ENCODE data around the gene AGAP2.
"Not testable (repeated sequence)": the region's sequence is repeated elsewhere in the genome, so short reads cannot be mapped to it uniquely, and the experiment has no call there.

Gene AGAP2

DNA sequence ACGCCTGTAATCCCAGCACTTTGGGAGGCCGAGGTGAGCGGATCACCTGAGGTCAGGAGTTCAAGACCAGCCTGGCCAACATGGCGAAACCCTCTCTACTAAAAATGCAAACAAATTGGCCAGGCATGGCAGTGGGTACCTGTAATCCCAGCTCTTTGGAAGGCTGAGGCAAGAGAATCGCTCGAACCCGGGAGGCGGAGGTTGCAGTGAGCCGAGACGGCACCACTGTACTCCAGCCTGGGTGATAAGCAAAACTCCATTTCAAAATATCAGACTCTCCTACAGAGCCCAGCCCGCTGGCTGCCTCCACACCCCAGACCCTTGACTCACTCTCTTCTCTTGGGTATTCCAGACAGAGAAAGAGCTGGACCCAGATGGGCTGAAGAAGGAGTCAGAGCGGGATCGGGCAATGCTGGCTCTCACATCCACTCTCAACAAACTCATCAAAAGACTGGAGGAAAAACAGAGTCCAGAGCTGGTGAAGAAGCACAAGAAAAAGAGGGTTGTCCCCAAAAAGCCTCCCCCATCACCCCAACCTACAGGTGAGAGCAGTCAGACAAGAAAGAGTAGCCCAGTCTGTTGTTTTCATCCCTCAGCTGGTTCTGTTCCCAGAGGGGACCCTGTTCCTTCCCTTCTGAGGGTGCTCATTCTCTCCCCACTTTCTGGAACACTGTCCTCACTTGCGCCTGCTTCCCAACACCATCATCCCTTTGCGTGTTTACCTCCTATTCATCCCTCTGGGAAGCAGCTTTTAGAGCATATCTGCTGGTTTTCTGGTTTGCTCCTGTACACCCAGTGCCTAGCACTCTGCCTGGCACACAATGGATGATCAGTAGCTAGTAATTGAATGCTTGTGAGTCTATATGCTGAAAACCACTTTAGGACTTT lies 19.7 kb downstream of the AGAP2 start:
- H3K36me3 ChIP-seq (ENCODE audit: control insufficient read depth in 5 of 5, insufficient read depth in 5 of 5, low read length in 5 of 5), result peaks cover 8 to 75% (median 69%) of the 10 kb centered on the region in 5 donors
- H3K4me1 ChIP-seq (ENCODE audit: control insufficient read depth in 5 of 5, insufficient read depth in 5 of 5, low read length in 5 of 5), result no peaks in the 10 kb centered on the region
- no peak overlapping the region for H3K9ac ChIP-seq (ENCODE audit: low read length in 5 of 5)
- H3K27me3 ChIP-seq (ENCODE audit: control insufficient read depth in 5 of 5, insufficient read depth in 4 of 5, low read length in 5 of 5), result no peaks in the 10 kb centered on the region
- no peak overlapping the region for H3K4me3 ChIP-seq (ENCODE audit: low read depth in 1 of 5, low read length in 5 of 5)
- no peak overlapping the region for H3K27ac ChIP-seq (ENCODE audit: low read depth, low read length)
- no peaks in the 10 kb centered on the region for H3K9me3 ChIP-seq (ENCODE audit: control insufficient read depth in 5 of 5, low read length in 5 of 5)

DNA sequence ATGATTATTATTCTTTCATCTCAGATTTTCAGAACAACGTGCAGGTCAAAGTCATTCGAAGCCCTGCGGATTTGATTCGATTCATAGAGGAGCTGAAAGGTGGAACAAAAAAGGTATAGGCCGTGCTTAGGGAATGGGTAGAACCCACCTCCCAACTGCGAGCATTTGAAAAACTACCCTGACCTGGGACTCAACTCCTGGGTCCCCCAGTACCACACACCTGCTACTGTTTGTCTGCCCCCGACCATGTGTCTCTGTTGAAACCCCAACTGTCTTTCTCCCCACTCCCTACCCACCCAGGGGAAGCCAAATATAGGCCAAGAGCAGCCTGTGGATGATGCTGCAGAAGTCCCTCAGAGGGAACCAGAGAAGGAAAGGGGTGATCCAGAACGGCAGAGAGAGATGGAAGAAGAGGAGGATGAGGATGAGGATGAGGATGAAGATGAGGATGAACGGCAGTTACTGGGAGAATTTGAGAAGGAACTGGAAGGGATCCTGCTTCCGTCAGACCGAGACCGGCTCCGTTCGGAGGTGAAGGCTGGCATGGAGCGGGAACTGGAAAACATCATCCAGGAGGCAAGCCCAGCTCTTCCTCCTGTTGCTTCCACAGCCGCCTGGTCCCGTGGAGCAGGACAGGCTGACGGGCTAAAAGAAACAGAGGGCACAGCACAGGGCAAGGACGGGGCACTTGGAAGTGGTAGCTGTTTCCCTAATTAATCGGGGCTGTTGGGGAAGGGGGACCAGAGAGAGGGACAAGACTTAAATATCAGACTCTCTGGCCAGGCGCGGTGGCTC lies 20.5 kb downstream of the AGAP2 start:
- no peak overlapping the region for H3K9ac ChIP-seq (ENCODE audit: low read length in 5 of 5)
- H3K27ac ChIP-seq (ENCODE audit: low read depth, low read length), result no peak overlapping the region
- no peaks in the 10 kb centered on the region for H3K27me3 ChIP-seq (ENCODE audit: control insufficient read depth in 5 of 5, insufficient read depth in 4 of 5, low read length in 5 of 5)
- no peaks in the 10 kb centered on the region for H3K9me3 ChIP-seq (ENCODE audit: control insufficient read depth in 5 of 5, low read length in 5 of 5)
- H3K4me1 ChIP-seq (ENCODE audit: control insufficient read depth in 5 of 5, insufficient read depth in 5 of 5, low read length in 5 of 5), result no peaks in the 10 kb centered on the region
- no peak overlapping the region for H3K4me3 ChIP-seq (ENCODE audit: low read depth in 1 of 5, low read length in 5 of 5)
- peaks cover 8 to 75% (median 69%) of the 10 kb centered on the region in 5 donors for H3K36me3 ChIP-seq (ENCODE audit: control insufficient read depth in 5 of 5, insufficient read depth in 5 of 5, low read length in 5 of 5)

DNA sequence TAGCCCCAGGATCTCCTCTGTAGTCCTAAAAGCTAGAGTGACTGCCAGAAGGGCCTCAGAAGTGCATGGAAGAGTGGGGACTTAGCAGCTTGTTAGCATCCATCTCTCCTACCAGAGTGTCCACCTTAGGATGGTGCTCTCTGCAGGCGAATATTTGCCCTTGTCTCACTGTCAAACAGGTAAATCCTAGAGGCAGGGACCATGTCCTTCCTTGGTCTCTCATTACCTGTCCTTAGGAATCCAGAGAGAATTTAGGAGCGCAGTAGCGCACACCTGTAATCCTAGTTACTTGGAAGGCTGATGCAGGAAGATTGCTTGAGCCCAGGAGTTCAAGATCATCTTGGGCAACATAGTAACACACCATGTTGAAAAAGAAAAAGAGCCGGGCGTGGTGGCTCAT lies 21.4 kb downstream of the AGAP2 start:
- H3K27ac ChIP-seq (ENCODE audit: low read depth, low read length), result no peak overlapping the region
- H3K36me3 ChIP-seq (ENCODE audit: control insufficient read depth in 5 of 5, insufficient read depth in 5 of 5, low read length in 5 of 5), result peaks cover 8 to 79% (median 71%) of the 10 kb centered on the region in 5 donors
- no peak overlapping the region for H3K4me3 ChIP-seq (ENCODE audit: low read depth in 1 of 5, low read length in 5 of 5)
- H3K27me3 ChIP-seq (ENCODE audit: control insufficient read depth in 5 of 5, insufficient read depth in 4 of 5, low read length in 5 of 5), result no peaks in the 10 kb centered on the region
- H3K4me1 ChIP-seq (ENCODE audit: control insufficient read depth in 5 of 5, insufficient read depth in 5 of 5, low read length in 5 of 5), result no peaks in the 10 kb centered on the region
- no peaks in the 10 kb centered on the region for H3K9me3 ChIP-seq (ENCODE audit: control insufficient read depth in 5 of 5, low read length in 5 of 5)
- H3K9ac ChIP-seq (ENCODE audit: low read length in 5 of 5), result no peak overlapping the region

DNA sequence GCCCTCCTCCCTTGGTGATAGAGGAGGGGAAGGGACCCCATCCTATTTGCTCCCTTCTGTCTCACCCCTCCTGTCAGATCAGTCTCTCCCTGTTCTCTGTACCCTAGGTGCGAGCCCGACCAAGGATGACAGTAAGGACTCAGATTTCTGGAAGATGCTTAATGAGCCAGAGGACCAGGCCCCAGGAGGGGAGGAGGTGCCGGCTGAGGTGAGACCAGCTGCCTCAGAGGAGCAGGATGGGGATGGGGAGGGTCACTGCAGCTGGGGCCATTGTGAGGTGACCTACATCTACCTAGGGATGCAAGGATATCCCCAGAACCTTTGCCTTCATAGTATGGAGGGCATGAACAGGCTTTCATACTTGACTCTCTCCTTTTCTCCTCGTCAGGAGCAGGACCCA lies 22.2 kb downstream of the AGAP2 start:
- Histone ChIP-seq H3K4me3 (ENCODE audit: low read depth in 1 of 5, low read length in 5 of 5) (no peak overlapping the region), H3K9ac (ENCODE audit: low read length in 5 of 5) (no peak overlapping the region), H3K27ac (ENCODE audit: low read depth, low read length) (no peak overlapping the region), H3K9me3 (ENCODE audit: control insufficient read depth in 5 of 5, low read length in 5 of 5) (no peaks in the 10 kb centered on the region), H3K27me3 (ENCODE audit: control insufficient read depth in 5 of 5, insufficient read depth in 4 of 5, low read length in 5 of 5) (no peaks in the 10 kb centered on the region), H3K4me1 (ENCODE audit: control insufficient read depth in 5 of 5, insufficient read depth in 5 of 5, low read length in 5 of 5) (no peaks in the 10 kb centered on the region), H3K36me3 (ENCODE audit: control insufficient read depth in 5 of 5, insufficient read depth in 5 of 5, low read length in 5 of 5) (peaks cover 8 to 73% (median 66%) of the 10 kb centered on the region in 5 donors)

DNA sequence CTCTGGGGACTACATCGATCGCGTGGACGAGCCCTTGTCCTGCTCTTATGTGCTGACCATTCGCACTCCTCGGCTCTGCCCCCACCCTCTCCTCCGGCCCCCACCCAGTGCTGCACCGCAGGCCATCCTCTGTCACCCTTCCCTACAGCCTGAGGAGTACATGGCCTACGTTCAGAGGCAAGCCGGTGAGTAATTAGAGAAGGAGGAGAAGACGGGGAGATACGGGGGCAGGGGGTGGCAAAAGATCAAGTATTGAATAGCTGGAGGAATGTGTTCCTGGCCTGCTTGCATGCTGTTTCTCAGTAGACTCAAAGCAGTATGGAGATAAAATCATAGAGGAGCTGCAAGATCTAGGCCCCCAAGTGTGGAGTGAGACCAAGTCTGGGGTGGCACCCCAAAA lies 22.8 kb downstream of the AGAP2 start:
- H3K4me3 ChIP-seq (ENCODE audit: low read depth in 1 of 5, low read length in 5 of 5), result no peak overlapping the region
- no peak overlapping the region for H3K27ac ChIP-seq (ENCODE audit: low read depth, low read length)
- no peaks in the 10 kb centered on the region for H3K27me3 ChIP-seq (ENCODE audit: control insufficient read depth in 5 of 5, insufficient read depth in 4 of 5, low read length in 5 of 5)
- no peaks in the 10 kb centered on the region for H3K9me3 ChIP-seq (ENCODE audit: control insufficient read depth in 5 of 5, low read length in 5 of 5)
- no peak overlapping the region for H3K9ac ChIP-seq (ENCODE audit: low read length in 5 of 5)
- peaks cover 8 to 68% (median 61%) of the 10 kb centered on the region in 5 donors for H3K36me3 ChIP-seq (ENCODE audit: control insufficient read depth in 5 of 5, insufficient read depth in 5 of 5, low read length in 5 of 5)
- no peaks in the 10 kb centered on the region for H3K4me1 ChIP-seq (ENCODE audit: control insufficient read depth in 5 of 5, insufficient read depth in 5 of 5, low read length in 5 of 5)

DNA sequence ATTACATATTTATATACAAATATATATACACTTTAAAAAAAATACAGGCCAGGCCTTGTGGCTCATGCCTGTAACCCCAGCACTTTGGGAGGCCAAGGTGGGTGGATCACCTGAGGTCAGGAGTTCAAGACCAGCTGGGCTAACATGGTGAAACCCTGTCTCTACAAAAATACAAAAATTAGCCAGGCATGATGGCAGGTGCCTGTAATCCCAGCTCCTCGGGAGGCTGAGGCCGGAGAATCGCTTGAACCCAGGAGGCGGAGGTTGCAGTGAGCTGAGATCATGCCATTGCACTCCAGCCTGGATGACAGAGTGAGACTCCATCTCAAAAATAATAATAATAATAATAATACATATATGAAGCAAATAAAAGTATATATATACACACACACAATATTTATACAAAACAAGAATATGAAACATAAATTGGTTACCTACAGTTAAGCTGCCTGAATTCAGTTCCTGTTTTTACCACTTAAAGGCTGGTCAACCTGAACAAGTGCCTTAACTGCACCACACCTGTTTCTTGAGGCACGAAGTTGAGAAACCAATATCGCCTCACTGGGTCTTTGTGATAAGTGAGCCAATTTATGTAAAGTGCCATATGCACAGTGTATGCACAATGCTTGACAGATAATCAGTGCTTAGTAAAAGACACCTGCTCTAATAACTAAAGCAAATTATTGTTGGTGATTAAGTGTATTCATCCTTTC lies 23.4 kb downstream of the AGAP2 start:
- peaks cover 8 to 62% (median 55%) of the 10 kb centered on the region in 5 donors for H3K36me3 ChIP-seq (ENCODE audit: control insufficient read depth in 5 of 5, insufficient read depth in 5 of 5, low read length in 5 of 5)
- H3K9ac ChIP-seq (ENCODE audit: low read length in 5 of 5); H3K27me3 ChIP-seq (ENCODE audit: control insufficient read depth in 5 of 5, insufficient read depth in 4 of 5, low read length in 5 of 5); H3K4me3 ChIP-seq (ENCODE audit: low read depth in 1 of 5, low read length in 5 of 5); H3K9me3 ChIP-seq (ENCODE audit: control insufficient read depth in 5 of 5, low read length in 5 of 5); H3K27ac ChIP-seq (ENCODE audit: low read depth, low read length); H3K4me1 ChIP-seq (ENCODE audit: control insufficient read depth in 5 of 5, insufficient read depth in 5 of 5, low read length in 5 of 5): not testable (repeated sequence)

DNA sequence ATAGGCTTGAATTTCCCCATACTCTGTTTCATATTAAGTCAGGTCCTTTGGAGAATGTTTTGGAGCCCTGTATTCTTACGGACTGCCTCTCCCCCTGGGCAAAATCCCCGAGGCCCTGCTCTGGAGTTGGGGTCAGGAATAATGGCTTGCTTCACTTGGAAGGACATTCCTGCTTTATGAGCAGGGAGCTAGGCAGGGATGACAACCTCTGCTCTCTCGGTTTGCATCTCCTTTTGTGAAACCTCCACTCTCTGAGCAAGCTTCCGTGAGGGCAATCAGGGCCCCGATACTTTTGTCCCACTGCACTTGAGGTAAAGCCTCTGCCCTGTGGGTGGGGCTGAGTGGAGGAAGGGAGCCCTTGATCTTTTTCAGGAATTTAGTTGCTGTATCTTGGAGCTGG lies 25.3 kb downstream of the AGAP2 start:
- H3K4me3 ChIP-seq (ENCODE audit: low read depth in 1 of 5, low read length in 5 of 5), result no peak overlapping the region
- no peak overlapping the region for H3K9ac ChIP-seq (ENCODE audit: low read length in 5 of 5)
- H3K4me1 ChIP-seq (ENCODE audit: control insufficient read depth in 5 of 5, insufficient read depth in 5 of 5, low read length in 5 of 5), result no peaks in the 10 kb centered on the region
- no peaks in the 10 kb centered on the region for H3K9me3 ChIP-seq (ENCODE audit: control insufficient read depth in 5 of 5, low read length in 5 of 5)
- H3K36me3 ChIP-seq (ENCODE audit: control insufficient read depth in 5 of 5, insufficient read depth in 5 of 5, low read length in 5 of 5), result peaks cover 12 to 49% (median 35%) of the 10 kb centered on the region in 5 donors
- no peak overlapping the region for H3K27ac ChIP-seq (ENCODE audit: low read depth, low read length)
- H3K27me3 ChIP-seq (ENCODE audit: control insufficient read depth in 5 of 5, insufficient read depth in 4 of 5, low read length in 5 of 5), result no peaks in the 10 kb centered on the region

DNA sequence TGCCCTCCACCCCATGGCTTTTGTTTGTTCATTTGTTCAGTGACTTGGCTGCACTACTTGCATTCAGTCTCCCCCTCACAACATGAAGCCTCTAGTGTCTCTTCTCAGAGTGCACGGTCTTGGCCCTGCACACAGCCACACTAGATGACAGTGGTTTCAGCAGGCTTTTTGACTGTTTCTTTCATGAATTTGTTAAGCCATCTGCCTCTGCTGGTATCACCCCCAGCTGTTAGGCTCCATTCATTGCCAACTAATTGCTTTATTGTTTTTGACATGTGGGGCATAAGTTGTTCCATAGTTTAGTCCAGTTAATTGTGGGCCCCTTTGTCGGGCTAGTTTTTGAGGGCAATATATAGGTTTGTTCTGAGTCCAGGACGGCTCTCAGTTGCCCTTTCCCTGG lies 25.8 kb downstream of the AGAP2 start:
- H3K4me3 ChIP-seq (ENCODE audit: low read depth in 1 of 5, low read length in 5 of 5), result no peak overlapping the region
- H3K9me3 ChIP-seq (ENCODE audit: control insufficient read depth in 5 of 5, low read length in 5 of 5), result no peaks in the 10 kb centered on the region
- H3K36me3 ChIP-seq (ENCODE audit: control insufficient read depth in 5 of 5, insufficient read depth in 5 of 5, low read length in 5 of 5), result peaks cover 12 to 46% (median 30%) of the 10 kb centered on the region in 5 donors
- no peaks in the 10 kb centered on the region for H3K4me1 ChIP-seq (ENCODE audit: control insufficient read depth in 5 of 5, insufficient read depth in 5 of 5, low read length in 5 of 5)
- no peak overlapping the region for H3K27ac ChIP-seq (ENCODE audit: low read depth, low read length)
- no peak overlapping the region for H3K9ac ChIP-seq (ENCODE audit: low read length in 5 of 5)
- no peaks in the 10 kb centered on the region for H3K27me3 ChIP-seq (ENCODE audit: control insufficient read depth in 5 of 5, insufficient read depth in 4 of 5, low read length in 5 of 5)

DNA sequence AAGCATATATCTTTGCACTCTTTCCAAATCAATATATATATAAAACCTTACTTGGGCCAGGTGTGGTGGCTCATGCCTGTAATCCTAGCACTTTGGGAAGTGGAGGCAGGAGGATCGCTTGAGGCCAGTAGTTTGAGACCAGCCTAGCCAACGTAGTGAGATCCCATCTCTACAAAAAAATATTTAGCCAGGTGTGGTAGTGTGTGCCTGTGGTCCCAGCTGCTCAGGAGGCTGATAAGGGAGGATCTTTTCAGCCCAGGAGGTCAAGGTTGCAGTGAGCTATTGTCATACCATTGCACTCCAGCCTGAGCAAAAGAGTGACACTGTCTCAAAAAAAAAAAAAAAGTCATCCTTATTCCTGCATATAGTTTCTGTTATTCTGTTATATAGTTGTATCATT lies 30.2 kb downstream of the AGAP2 start:
- H3K4me1 ChIP-seq (ENCODE audit: control insufficient read depth in 5 of 5, insufficient read depth in 5 of 5, low read length in 5 of 5), result no peaks in the 10 kb centered on the region
- no peaks in the 10 kb centered on the region for H3K27me3 ChIP-seq (ENCODE audit: control insufficient read depth in 5 of 5, insufficient read depth in 4 of 5, low read length in 5 of 5)
- peaks cover 15 to 28% (median 25%) of the 10 kb centered on the region in 5 donors for H3K36me3 ChIP-seq (ENCODE audit: control insufficient read depth in 5 of 5, insufficient read depth in 5 of 5, low read length in 5 of 5)
- H3K9me3 ChIP-seq (ENCODE audit: control insufficient read depth in 5 of 5, low read length in 5 of 5), result peaks cover 0 to 5% (median 0%) of the 10 kb centered on the region in 5 donors
- H3K9ac ChIP-seq (ENCODE audit: low read length in 5 of 5), result no peak overlapping the region
- no peak overlapping the region for H3K4me3 ChIP-seq (ENCODE audit: low read depth in 1 of 5, low read length in 5 of 5)
- no peak overlapping the region for H3K27ac ChIP-seq (ENCODE audit: low read depth, low read length)

All from subcutaneous abdominal adipose tissue (tissue), 5 donors.